ENCODE results near the gene RAB11FIP3. TPM values are rescaled to one million over a fixed set of nuclear protein-coding genes. Genes with fewer than 3 reads are reported as not detected.

Gene RAB11FIP3
- total and polyA plus RNA-seq, 2 of the 13 experiments (the other 11 are each of a cell fraction or from before 2014, with no cell fraction given), result 34.3 to 57.6 TPM

DNA sequence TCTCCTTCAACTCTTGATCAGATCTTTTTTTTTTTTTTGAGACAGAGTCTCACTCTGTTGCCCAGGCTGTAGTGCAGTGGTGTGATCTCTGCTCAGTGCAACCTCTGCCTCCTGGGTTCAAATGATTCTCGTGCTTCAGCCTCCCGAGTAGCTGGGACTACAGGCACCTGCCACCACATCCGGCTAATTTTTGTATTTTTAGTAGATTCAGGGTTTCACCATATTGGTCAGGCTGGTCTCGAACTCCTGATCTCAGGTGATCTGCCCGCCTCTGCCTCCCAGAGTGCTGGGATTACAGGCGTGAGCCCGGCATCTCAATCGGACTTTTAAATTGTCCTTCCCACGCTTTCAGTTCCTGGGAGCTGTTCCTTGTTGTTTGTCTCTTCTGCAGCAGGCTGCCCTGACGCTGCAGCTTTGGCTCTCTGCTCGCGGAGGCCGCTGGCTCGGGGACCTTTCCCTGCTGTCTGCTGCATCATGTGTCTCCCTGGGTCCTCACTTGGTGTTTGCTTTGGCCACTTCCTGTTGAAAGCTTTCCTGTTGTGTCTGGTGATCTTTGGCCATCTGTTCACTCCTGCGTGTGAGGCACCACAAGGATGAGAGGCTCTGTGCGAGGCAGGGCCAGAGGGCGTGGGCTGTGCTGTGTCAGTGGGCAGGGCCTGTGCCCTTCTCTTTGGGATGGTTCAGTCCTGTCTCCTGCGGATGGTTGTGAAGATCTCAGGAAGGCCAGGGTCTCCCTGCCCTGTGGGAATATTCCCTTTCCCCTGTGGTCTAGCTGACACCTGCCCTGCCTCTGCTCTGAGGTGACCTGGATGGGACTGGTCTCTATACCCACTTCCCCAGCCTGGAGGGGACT is 83.7 kb downstream of the RAB11FIP3 start (continued):
- no peak for TF ChIP-seq KIAA2018 (CRISPR knock-in tag; IDR thresholded peaks at IDR 0.05; ENCODE audit: borderline replicate concordance)
- TF ChIP-seq ZNF644 (CRISPR knock-in tag; IDR thresholded peaks at IDR 0.05; ENCODE audit: low read depth), result 0 out of 2 replicates have a peak, but pooled peaks have one; percentile 68
- peak; percentile 20; the same call in 1 of the 2 replicates for TF ChIP-seq ZNF563 (CRISPR knock-in tag; IDR thresholded peaks at IDR 0.05)
- no peak for TF ChIP-seq ATF7-NPFF (CRISPR knock-in tag; IDR thresholded peaks at IDR 0.05; ENCODE audit: low read depth)
- peak; percentile 83 for TF ChIP-seq ZNF18 (CRISPR knock-in tag; IDR thresholded peaks at IDR 0.05; ENCODE audit: insufficient replicate concordance)
- TF ChIP-seq, protein P1, sequence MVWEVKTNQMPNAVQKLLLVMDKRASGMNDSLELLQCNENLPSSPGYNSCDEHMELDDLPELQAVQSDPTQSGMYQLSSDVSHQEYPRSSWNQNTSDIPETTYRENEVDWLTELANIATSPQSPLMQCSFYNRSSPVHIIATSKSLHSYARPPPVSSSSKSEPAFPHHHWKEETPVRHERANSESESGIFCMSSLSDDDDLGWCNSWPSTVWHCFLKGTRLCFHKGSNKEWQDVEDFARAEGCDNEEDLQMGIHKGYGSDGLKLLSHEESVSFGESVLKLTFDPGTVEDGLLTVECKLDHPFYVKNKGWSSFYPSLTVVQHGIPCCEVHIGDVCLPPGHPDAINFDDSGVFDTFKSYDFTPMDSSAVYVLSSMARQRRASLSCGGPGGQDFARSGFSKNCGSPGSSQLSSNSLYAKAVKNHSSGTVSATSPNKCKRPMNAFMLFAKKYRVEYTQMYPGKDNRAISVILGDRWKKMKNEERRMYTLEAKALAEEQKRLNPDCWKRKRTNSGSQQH (CRISPR knock-in tag; IDR thresholded peaks at IDR 0.05; ENCODE audit: low read depth), result peak; percentile 87; the same call in 1 of the 2 replicates
- no peak for TF ChIP-seq EZH2 (conservative IDR thresholded peaks at IDR 0.05; ENCODE audit: low read depth, low read length)
- no peak for TF ChIP-seq ATAD3A (CRISPR knock-in tag; IDR thresholded peaks at IDR 0.05)
- no peak for TF ChIP-seq PLSCR1 (CRISPR knock-in tag; IDR thresholded peaks at IDR 0.05; ENCODE audit: borderline replicate concordance)
- TF ChIP-seq CHD4 (IDR thresholded peaks at IDR 0.05; ENCODE audit: borderline replicate concordance, low read length), result peak; percentile 67; the same call in 1 of the 2 replicates
- TF ChIP-seq FOXP4 (CRISPR knock-in tag; IDR thresholded peaks at IDR 0.05), result peak; percentile 99
- TF ChIP-seq, protein P2, sequence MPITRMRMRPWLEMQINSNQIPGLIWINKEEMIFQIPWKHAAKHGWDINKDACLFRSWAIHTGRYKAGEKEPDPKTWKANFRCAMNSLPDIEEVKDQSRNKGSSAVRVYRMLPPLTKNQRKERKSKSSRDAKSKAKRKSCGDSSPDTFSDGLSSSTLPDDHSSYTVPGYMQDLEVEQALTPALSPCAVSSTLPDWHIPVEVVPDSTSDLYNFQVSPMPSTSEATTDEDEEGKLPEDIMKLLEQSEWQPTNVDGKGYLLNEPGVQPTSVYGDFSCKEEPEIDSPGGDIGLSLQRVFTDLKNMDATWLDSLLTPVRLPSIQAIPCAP (CRISPR knock-in tag; IDR thresholded peaks at IDR 0.05; ENCODE audit: low read depth), result no peak
